Esophagus (tissue), 2 donors: ENCODE results near the gene KIAA0513. TPM values are rescaled to one million over a fixed set of nuclear protein-coding genes. Genes with fewer than 3 reads are reported as not detected.

ENCODE experiments used
- H3K27ac ChIP-seq, 2 donors: one replicate each; pipeline ENCODE4 v1.5.1; 2013; ENCODE audit warnings: low read depth in 2 of 2, mild to moderate bottlenecking in 2 of 2, inconsistent platforms in 1 of 2, low read length in 1 of 2, moderate library complexity in 1 of 2
- H3K27me3 ChIP-seq, 2 donors: one replicate each; pipeline ENCODE4 v1.6.1; 2013; ENCODE audit warnings: low read length in 2 of 2, control low read depth in 1 of 2, mild to moderate bottlenecking in 1 of 2; ENCODE audit not compliant: insufficient read depth in 2 of 2, control insufficient read depth in 1 of 2
- H3K36me3 ChIP-seq, 2 donors: one replicate each; pipeline ENCODE4 v1.6.1; 2013; ENCODE audit warnings: low read length in 1 of 2; ENCODE audit not compliant: control insufficient read depth in 2 of 2, insufficient read depth in 2 of 2
- H3K4me1 ChIP-seq, 2 donors: one replicate each; pipeline ENCODE4 v1.6.1; 2013; ENCODE audit warnings: low read length in 1 of 2; ENCODE audit not compliant: control insufficient read depth in 2 of 2, insufficient read depth in 2 of 2
- H3K4me3 ChIP-seq, 2 donors: one replicate each; pipeline ENCODE4 v1.5.1; 2013; ENCODE audit warnings: low read length in 2 of 2, mild to moderate bottlenecking in 2 of 2, low read depth in 1 of 2, moderate library complexity in 1 of 2
- H3K9me3 ChIP-seq, 2 donors: one replicate each; pipeline ENCODE4 v1.6.1; 2013; ENCODE audit warnings: mild to moderate bottlenecking in 2 of 2, low read depth in 1 of 2, low read length in 1 of 2, moderate library complexity in 1 of 2; ENCODE audit not compliant: control insufficient read depth in 2 of 2, insufficient read depth in 1 of 2
- WGBS, 2 donors: extraction: QIAGEN DNeasy Blood & Tissue Kit; methylation state at CpG; one replicate each; pipeline ENCODE4 v1.1.7; 2013; 5-methylcytosine and 5-hydroxymethylcytosine counted together
- polyA plus RNA-seq, 2 donors: library from polyadenylated mRNA; stranded (reverse); fragments of 200-250 nt; gene quantifications; one replicate each; pipeline ENCODE4 v1.2.3, GENCODE V29; 2013
- donor health status: healthy with polysubstance abuse.
- donor health status: Bipolar disorder and iron deficiency.

The KIAA0513 gene
- polyA plus RNA-seq, 2 donors, result 3.0 to 3.7 TPM

- peaks cover 0 to 22% of the 10 kb centered on the region in 2 donors for H3K36me3 ChIP-seq
- WGBS, 2 donors, result 62 to 64% methylated on average over 13 of the region's 13 CpGs
- no peak overlapping the region for H3K4me3 ChIP-seq
- no peak overlapping the region for H3K27ac ChIP-seq
- H3K27me3 ChIP-seq, result no peaks in the 10 kb centered on the region
- peaks cover 0 to 8% of the 10 kb centered on the region in 2 donors for H3K4me1 ChIP-seq
- H3K9me3 ChIP-seq, result no peaks in the 10 kb centered on the region
These were observed 55.5 kb downstream of the KIAA0513 start for GRCh38 chr16:85083051-85083639.

- Histone ChIP-seq H3K27me3 (no peaks in the 10 kb centered on the region), H3K4me1 (peaks cover 0 to 8% of the 10 kb centered on the region in 2 donors), H3K9me3 (no peaks in the 10 kb centered on the region), H3K4me3 (no peak overlapping the region), H3K36me3 (peaks cover 0 to 15% of the 10 kb centered on the region in 2 donors), H3K27ac (no peak overlapping the region)
- 84% methylated on average over 16 of the region's 16 CpGs for WGBS, 2 donors
These were observed 57.4 kb downstream of the KIAA0513 start for GRCh38 chr16:85084841-85085510.

- Histone ChIP-seq H3K4me3 (no peak overlapping the region), H3K4me1 (peaks cover 0 to 8% of the 10 kb centered on the region in 2 donors), H3K36me3 (peaks cover 0 to 13% of the 10 kb centered on the region in 2 donors), H3K27me3 (no peaks in the 10 kb centered on the region), H3K9me3 (no peaks in the 10 kb centered on the region), H3K27ac (no peak overlapping the region)
- WGBS, 2 donors, result 96 to 97% methylated on average over 17 of the region's 17 CpGs
These were observed 58.1 kb downstream of the KIAA0513 start for GRCh38 chr16:85085721-85086120.

GRCh38 chr16:85086347-85087291, 59.0 kb downstream of the KIAA0513 start:
- Histone ChIP-seq H3K27me3 (no peaks in the 10 kb centered on the region), H3K4me1 (peaks cover 0 to 8% of the 10 kb centered on the region in 2 donors), H3K4me3 (no peak overlapping the region), H3K27ac (no peak overlapping the region), H3K36me3 (peaks cover 0 to 11% of the 10 kb centered on the region in 2 donors), H3K9me3 (no peaks in the 10 kb centered on the region)
- WGBS, 2 donors, result 75 to 78% methylated on average over 37 of the region's 37 CpGs

- 93 to 95% methylated on average over 21 of the region's 21 CpGs for WGBS, 2 donors
These were observed 60.4 kb downstream of the KIAA0513 start for GRCh38 chr16:85087899-85088569.

GRCh38 chr16:85088570-85089199, 61.1 kb downstream of the KIAA0513 start:
- H3K9me3 ChIP-seq, result no peaks in the 10 kb centered on the region
- peaks cover 0 to 4% of the 10 kb centered on the region in 2 donors for H3K4me1 ChIP-seq
- H3K36me3 ChIP-seq, result peaks cover 0 to 8% of the 10 kb centered on the region in 2 donors
- H3K27ac ChIP-seq, result no peak overlapping the region
- 72 to 80% methylated on average over 31 of the region's 31 CpGs for WGBS, 2 donors
- no peak overlapping the region for H3K4me3 ChIP-seq
- no peaks in the 10 kb centered on the region for H3K27me3 ChIP-seq

More at GRCh38 chr16:85087899-85088569, 60.4 kb downstream of the KIAA0513 start:
- no peak overlapping the region for H3K4me3 ChIP-seq
- peaks cover 0 to 4% of the 10 kb centered on the region in 2 donors for H3K4me1 ChIP-seq
- no peak overlapping the region for H3K27ac ChIP-seq
- H3K27me3 ChIP-seq, result no peaks in the 10 kb centered on the region
- H3K9me3 ChIP-seq, result no peaks in the 10 kb centered on the region
- H3K36me3 ChIP-seq, result peaks cover 0 to 8% of the 10 kb centered on the region in 2 donors

GRCh38 chr16:85089525-85089924, 61.9 kb downstream of the KIAA0513 start:
- 51 to 63% methylated on average over 16 of the region's 16 CpGs for WGBS, 2 donors
- no peaks in the 10 kb centered on the region for H3K27me3 ChIP-seq
- H3K4me1 ChIP-seq, result peaks cover 0 to 4% of the 10 kb centered on the region in 2 donors
- peaks cover 0 to 8% of the 10 kb centered on the region in 2 donors for H3K36me3 ChIP-seq
- no peaks in the 10 kb centered on the region for H3K9me3 ChIP-seq
- H3K4me3 ChIP-seq, result no peak overlapping the region
- H3K27ac ChIP-seq, result no peak overlapping the region

GRCh38 chr16:85090181-85090580, 62.6 kb downstream of the KIAA0513 start:
- Histone ChIP-seq H3K4me1 (peaks cover 0 to 4% of the 10 kb centered on the region in 2 donors), H3K4me3 (no peak overlapping the region), H3K27ac (no peak overlapping the region), H3K9me3 (no peaks in the 10 kb centered on the region), H3K36me3 (peaks cover 0 to 8% of the 10 kb centered on the region in 2 donors), H3K27me3 (no peaks in the 10 kb centered on the region)
- 75 to 76% methylated on average over 13 of the region's 13 CpGs for WGBS, 2 donors
